CD4-positive, alpha-beta T cell (primary cell): ENCODE results near the gene CBX2. TPM values are rescaled to one million over a fixed set of nuclear protein-coding genes. Genes with fewer than 3 reads are reported as not detected.
A peak's percentile ranks its signal among the peaks of the same experiment; 100 is the strongest.

ENCODE experiments used
- ATAC-seq: fragments of 200-7000 bp; cut with Tn5 transposase; one replicate; pipeline ENCODE4 v1.10.0; 2022; ENCODE audit warnings: mild to moderate bottlenecking; ENCODE audit not compliant: poor library complexity
- CTCF ChIA-PET: fragments of 350-600 bp; sonication (Branson Sonifier 250); formaldehyde crosslinking; loops from one replicate; lab custom pipeline; 2021; ENCODE audit warnings: antibody characterized with exemption, inconsistent platforms; lab: Charles Lee
- POLR2A ChIA-PET: fragments of 350-600 bp; sonication (Branson Sonifier 250); formaldehyde crosslinking; loops from one replicate; lab custom pipeline; 2021; ENCODE audit warnings: antibody characterized with exemption, inconsistent platforms; lab: Charles Lee
- DNase-seq, 14 experiments: peaks; one replicate each; pipeline ENCODE4 v3.0.0-alpha.2; 2013 to 2020; ENCODE audit warnings: mixed read lengths in 2 of 14
- H3K27ac ChIP-seq, 2 donors: one replicate each; pipeline versions ENCODE4 v1.5.1 to v1.7.0; 2013; ENCODE audit warnings: low read length in 2 of 2, low read depth in 1 of 2, mild to moderate bottlenecking in 1 of 2
- H3K27me3 ChIP-seq, 2 experiments: 1 replicate in 1 of 2; 2 replicates in 1 of 2; pipeline versions ENCODE4 v1.6.1 to v1.7.0; 2013; ENCODE audit warnings: low read length in 2 of 2, control low read depth in 1 of 2, mild to moderate bottlenecking in 1 of 2, moderate library complexity in 1 of 2; ENCODE audit not compliant: insufficient read depth in 2 of 2, control insufficient read depth in 1 of 2
- H3K36me3 ChIP-seq: one replicate; pipeline ENCODE4 v1.6.1; 2013; ENCODE audit warnings: low read length, control low read depth; ENCODE audit not compliant: insufficient read depth
- H3K4me1 ChIP-seq: one replicate; pipeline ENCODE4 v1.6.1; 2013; ENCODE audit warnings: low read length, control low read depth; ENCODE audit not compliant: insufficient read depth
- H3K4me3 ChIP-seq: one replicate; pipeline ENCODE4 v1.5.1; 2013; ENCODE audit warnings: mild to moderate bottlenecking, low read length, moderate library complexity
- H3K9me3 ChIP-seq, 2 experiments: 1 replicate in 1 of 2; 2 replicates in 1 of 2; pipeline versions ENCODE4 v1.6.1 to v1.7.0; 2013; ENCODE audit warnings: low read length in 2 of 2, mild to moderate bottlenecking in 2 of 2, control low read depth in 1 of 2, moderate library complexity in 1 of 2; ENCODE audit not compliant: control insufficient read depth in 1 of 2, insufficient read depth in 1 of 2
- H3K27ac Mint-ChIP-seq: one replicate; pipeline ENCODE4 v1.8.0; 2020; ENCODE audit warnings: mixed read lengths
- H3K27me3 Mint-ChIP-seq: one replicate; pipeline ENCODE4 v1.8.0; 2021; ENCODE audit warnings: mixed read lengths
- H3K36me3 Mint-ChIP-seq: one replicate; pipeline ENCODE4 v1.8.0; 2021; ENCODE audit warnings: low read depth, mixed read lengths
- H3K4me1 Mint-ChIP-seq: one replicate; pipeline ENCODE4 v1.8.0; 2021; ENCODE audit warnings: low read depth, mixed read lengths
- H3K4me3 Mint-ChIP-seq: one replicate; pipeline ENCODE4 v1.8.0; 2020; ENCODE audit warnings: mild to moderate bottlenecking, mixed read lengths
- H3K9me3 Mint-ChIP-seq: one replicate; pipeline ENCODE4 v1.8.0; 2020; ENCODE audit warnings: mixed read lengths
- intact Hi-C, 2 experiments: fragments of 100-400 bp; cut with DNase I in 1 of 2; cut with micrococcal nuclease in 1 of 2; formaldehyde crosslinking; loops; one replicate each; pipeline versions ENCODE4 v1.15.1 to v1.9.0; 2023 to 2025; cut with DNase I, micrococcal nuclease
- total RNA-seq, 174 experiments: library from RNA in 2 of 174; stranded (reverse) in 2 of 174; gene quantifications; one replicate each; pipeline ENCODE4 v1.2.3 and lab custom pipeline; 2021 to 2026
- TF ChIP-seq, protein P1 (sequence below): fragments of 200-600 bp; IDR thresholded peaks from one replicate; pipeline ENCODE4 v1.8.0; 2022; ENCODE audit warnings: antibody characterized with exemption, mild to moderate bottlenecking

Gene CBX2
- total RNA-seq, 2 experiments from 2014 or later = 0.31 TPM; not detected in 1

GRCh38 chr17:79814974-79815835 lies 37.3 kb downstream of the CBX2 start:
- intact Hi-C loops = loop anchor here in 1 of 2 experiments (5.0 kb wide), 1 partner anchor 68 kb away; no protein-coding TSS in a partner anchor
- ATAC-seq = no peak
- TF ChIP-seq, protein P1, sequence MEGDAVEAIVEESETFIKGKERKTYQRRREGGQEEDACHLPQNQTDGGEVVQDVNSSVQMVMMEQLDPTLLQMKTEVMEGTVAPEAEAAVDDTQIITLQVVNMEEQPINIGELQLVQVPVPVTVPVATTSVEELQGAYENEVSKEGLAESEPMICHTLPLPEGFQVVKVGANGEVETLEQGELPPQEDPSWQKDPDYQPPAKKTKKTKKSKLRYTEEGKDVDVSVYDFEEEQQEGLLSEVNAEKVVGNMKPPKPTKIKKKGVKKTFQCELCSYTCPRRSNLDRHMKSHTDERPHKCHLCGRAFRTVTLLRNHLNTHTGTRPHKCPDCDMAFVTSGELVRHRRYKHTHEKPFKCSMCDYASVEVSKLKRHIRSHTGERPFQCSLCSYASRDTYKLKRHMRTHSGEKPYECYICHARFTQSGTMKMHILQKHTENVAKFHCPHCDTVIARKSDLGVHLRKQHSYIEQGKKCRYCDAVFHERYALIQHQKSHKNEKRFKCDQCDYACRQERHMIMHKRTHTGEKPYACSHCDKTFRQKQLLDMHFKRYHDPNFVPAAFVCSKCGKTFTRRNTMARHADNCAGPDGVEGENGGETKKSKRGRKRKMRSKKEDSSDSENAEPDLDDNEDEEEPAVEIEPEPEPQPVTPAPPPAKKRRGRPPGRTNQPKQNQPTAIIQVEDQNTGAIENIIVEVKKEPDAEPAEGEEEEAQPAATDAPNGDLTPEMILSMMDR = no peak
- H3K27me3 ChIP-seq = peaks cover 50 to 59% of the 10 kb centered on the region in 2 experiments
- Mint-ChIP-seq H3K27ac (no peak overlapping the region), H3K36me3 (no peaks in the 10 kb centered on the region), H3K9me3 (no peaks in the 10 kb centered on the region), H3K27me3 (peaks cover 54% of the 10 kb centered on the region), H3K4me1 (peaks cover 23% of the 10 kb centered on the region), H3K4me3 (no peak overlapping the region)
- H3K4me3 ChIP-seq = no peak overlapping the region
- peaks cover 51% of the 10 kb centered on the region for H3K4me1 ChIP-seq
- POLR2A ChIA-PET = interaction anchor here (0.7 to 7.0 kb wide), 4 partner anchors 10 to 69 kb away, joined by 3 to 82 read pairs (median 17); partner anchors contain the start of gene CBX4
- H3K36me3 ChIP-seq = no peaks in the 10 kb centered on the region
- H3K9me3 ChIP-seq = peaks cover 0 to 39% of the 10 kb centered on the region in 2 experiments
- H3K27ac ChIP-seq = no peak overlapping the region
- CTCF ChIA-PET = no interaction called here
- peak in 2 of 14 experiments; percentile 50 to 55 for DNase-seq

GRCh38 chr17:79815836-79816461 lies 38.0 kb downstream of the CBX2 start:
- ATAC-seq = no peak
- ChIA-PET POLR2A (interaction anchor here (7.0 kb wide), 1 partner anchor 25 kb away, joined by 82 read pairs; the partner anchor contains the start of gene CBX4), CTCF (no interaction called here)
- no peak overlapping the region for H3K4me3 ChIP-seq
- H3K27me3 ChIP-seq = peaks cover 44 to 53% of the 10 kb centered on the region in 2 experiments
- H3K9me3 Mint-ChIP-seq = no peaks in the 10 kb centered on the region
- TF ChIP-seq, protein P1 = no peak
- peaks cover 19% of the 10 kb centered on the region for H3K4me1 Mint-ChIP-seq
- DNase-seq = no peak
- no peak overlapping the region for H3K27ac Mint-ChIP-seq
- H3K27ac ChIP-seq = no peak overlapping the region
- no peaks in the 10 kb centered on the region for H3K36me3 ChIP-seq
- peaks cover 0 to 33% of the 10 kb centered on the region in 2 experiments for H3K9me3 ChIP-seq
- peaks cover 44% of the 10 kb centered on the region for H3K4me1 ChIP-seq
- no peaks in the 10 kb centered on the region for H3K36me3 Mint-ChIP-seq
- intact Hi-C loops = no loop called here
- peaks cover 46% of the 10 kb centered on the region for H3K27me3 Mint-ChIP-seq
- peak overlapping the region; percentile 23 for H3K4me3 Mint-ChIP-seq

DNA sequence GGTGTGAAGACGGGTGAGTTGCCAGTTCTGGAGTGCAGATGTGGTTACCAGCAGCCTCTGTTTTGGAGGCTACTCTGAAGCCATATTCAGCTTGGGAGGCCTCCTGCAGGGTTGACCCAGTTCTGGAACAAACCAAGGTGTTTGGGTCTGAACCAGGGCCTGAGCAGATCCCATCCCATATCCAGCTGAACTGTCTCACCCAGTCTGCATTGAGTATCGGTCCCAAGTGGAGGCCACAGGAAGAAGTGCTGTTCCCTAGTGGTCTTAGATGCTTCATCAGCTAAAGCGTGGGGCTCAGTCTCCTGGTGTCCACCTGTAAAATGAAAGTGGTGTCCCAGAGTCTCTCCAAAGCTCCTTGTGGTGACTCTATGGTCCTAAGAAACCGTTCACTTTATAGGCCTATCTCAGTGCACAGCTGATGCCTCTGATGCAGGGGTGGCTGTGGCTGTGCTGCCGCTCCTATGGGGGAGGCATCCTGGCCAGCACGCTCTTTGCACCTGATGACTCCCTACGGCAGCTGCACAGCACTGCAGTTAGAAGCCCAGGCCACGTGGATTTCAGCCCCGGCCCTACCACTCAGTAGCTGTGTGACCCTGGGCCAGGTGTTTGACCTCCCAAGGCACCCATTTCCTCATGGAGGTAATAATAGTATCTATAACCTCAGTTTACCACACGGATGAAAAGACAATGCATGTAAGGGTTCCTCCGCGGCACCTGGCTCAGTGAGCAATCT lies 40.2 kb downstream of the CBX2 start:
- intact Hi-C loops = no loop called here
- Histone ChIP-seq H3K27me3 (peaks cover 24 to 32% of the 10 kb centered on the region in 2 experiments), H3K36me3 (no peaks in the 10 kb centered on the region), H3K27ac (no peak overlapping the region), H3K4me1 (peaks cover 23% of the 10 kb centered on the region), H3K4me3 (no peak overlapping the region), H3K9me3 (peaks cover 0 to 15% of the 10 kb centered on the region in 2 experiments)
- no peaks in the 10 kb centered on the region for H3K9me3 Mint-ChIP-seq
- ATAC-seq = no peak
- DNase-seq = no peak
- CTCF ChIA-PET = interaction anchor here (0.7 to 3.5 kb wide), 6 partner anchors 10 to 110 kb away, joined by 3 to 11 read pairs (median 4); partner anchors contain the start of gene CBX4
- H3K27ac Mint-ChIP-seq = no peak overlapping the region
- peaks cover 33% of the 10 kb centered on the region for H3K27me3 Mint-ChIP-seq
- TF ChIP-seq, protein P1 = no peak
- no peak overlapping the region for H3K4me3 Mint-ChIP-seq
- POLR2A ChIA-PET = interaction anchor here (1.2 to 2.7 kb wide), 3 partner anchors 15 to 21 kb away, joined by 3 to 14 read pairs (median 4); no protein-coding TSS in a partner anchor
- H3K4me1 Mint-ChIP-seq = peaks cover 7% of the 10 kb centered on the region
- H3K36me3 Mint-ChIP-seq = no peaks in the 10 kb centered on the region
